T-helper 17 cell (primary cell): ENCODE results near the gene WDR45. TPM values are rescaled to one million over a fixed set of nuclear protein-coding genes. Genes with fewer than 3 reads are reported as not detected.

Experiments
- total RNA-seq, 4 donors: library from RNA in 2 of 4; stranded (reverse) in 2 of 4; gene quantifications; one replicate each; pipeline ENCODE4 v1.2.3 and lab custom pipeline; 2022 to 2026

The WDR45 gene
- total RNA-seq, 2 donors from 2014 or later = 69.9 to 73.5 TPM

Other genes starting within 250 kb of the WDR45 start
- gene PCSK1N, start 244.3 kb downstream of the WDR45 start, total RNA-seq = 10 to 100 TPM in 1 of 2 donors, 1 to 10 TPM in 1; 9.6 to 14.2 TPM
- gene TIMM17B, start 182.1 kb downstream of the WDR45 start, total RNA-seq = 10 to 100 TPM; 33.6 to 41.9 TPM
- gene PQBP1, start 182.0 kb downstream of the WDR45 start, total RNA-seq = 10 to 100 TPM; 66.7 to 68.8 TPM
- gene SLC35A2, start 168.2 kb downstream of the WDR45 start, total RNA-seq = 10 to 100 TPM; 34.8 to 50.7 TPM
- gene PIM2, start 160.9 kb downstream of the WDR45 start, total RNA-seq = 100 to 1,000 TPM; 301 to 481 TPM
- gene OTUD5, start 122.3 kb downstream of the WDR45 start, total RNA-seq = 10 to 100 TPM; 91.0 to 91.6 TPM
- 1 to 10 TPM; 2.2 to 3.2 TPM for gene KCND1, start 108.0 kb downstream of the WDR45 start, total RNA-seq
- gene GRIPAP1, start 77.6 kb downstream of the WDR45 start, total RNA-seq = 100 to 1,000 TPM; 107 to 123 TPM
- 10 to 100 TPM; 38.9 to 46.4 TPM for gene TFE3, start 36.5 kb downstream of the WDR45 start, total RNA-seq
- gene CCDC120, start 20.9 kb downstream of the WDR45 start, total RNA-seq = 10 to 100 TPM; 10.8 to 11.8 TPM
- gene PRAF2, start 5.9 kb downstream of the WDR45 start, total RNA-seq = 10 to 100 TPM; 18.8 to 20.6 TPM
- gene GPKOW, start 43.8 kb upstream of the WDR45 start, total RNA-seq = 10 to 100 TPM; 13.5 to 14.4 TPM
- 1 to 10 TPM; 1.0 to 1.1 TPM for gene MAGIX, start 82.9 kb upstream of the WDR45 start, total RNA-seq
- 100 to 1,000 TPM; 180 to 203 TPM for gene PLP2, start 92.0 kb upstream of the WDR45 start, total RNA-seq
- 1 to 10 TPM; 4.8 to 7.5 TPM for gene PRICKLE3, start 106.5 kb upstream of the WDR45 start, total RNA-seq
- under 1 TPM; 0.30 to 0.60 TPM for gene SYP, start 120.3 kb upstream of the WDR45 start, total RNA-seq
- under 1 TPM; 0.47 to 0.67 TPM for gene CACNA1F, start 153.5 kb upstream of the WDR45 start, total RNA-seq
- 10 to 100 TPM; 18.2 to 22.8 TPM for gene CCDC22, start 155.6 kb upstream of the WDR45 start, total RNA-seq
- gene FOXP3, start 184.8 kb upstream of the WDR45 start, total RNA-seq = 10 to 100 TPM; 16.1 to 19.1 TPM
- gene PPP1R3F, start 189.9 kb upstream of the WDR45 start, total RNA-seq = 10 to 100 TPM in 1 of 2 donors, 1 to 10 TPM in 1; 8.3 to 10.8 TPM
- gene GAGE10, start 223.8 kb upstream of the WDR45 start, total RNA-seq = not detected
- not detected for gene GAGE12J, start 242.2 kb upstream of the WDR45 start, total RNA-seq